WTC11 (cell line): ENCODE data around the gene FAM53B.

Source experiments
- ATF3 ChIP-seq: sonication (generic); formaldehyde crosslinking; conservative IDR thresholded peaks from 2 replicates; pipeline ENCODE4 v1.8.1; 2022; ENCODE audit warnings: mild to moderate bottlenecking, missing genetic modification reagents
- CREB1 ChIP-seq: sonication (generic); formaldehyde crosslinking; IDR thresholded peaks from 2 replicates; pipeline ENCODE4 v1.8.0; 2023; ENCODE audit warnings: mild to moderate bottlenecking, missing genetic modification reagents
- ETV6 ChIP-seq: sonication (generic); formaldehyde crosslinking; IDR thresholded peaks from 2 replicates; pipeline ENCODE4 v1.8.1; 2022; ENCODE audit warnings: mild to moderate bottlenecking, missing genetic modification reagents
- GABPB1 ChIP-seq: sonication (generic); formaldehyde crosslinking; IDR thresholded peaks from 2 replicates; pipeline ENCODE4 v1.8.1; 2023; ENCODE audit warnings: mild to moderate bottlenecking, missing genetic modification reagents
- NFYB ChIP-seq: sonication (generic); formaldehyde crosslinking; conservative IDR thresholded peaks from 2 replicates; pipeline ENCODE4 v1.8.0; 2022; ENCODE audit warnings: low read depth, missing genetic modification reagents
- NR2C2 ChIP-seq: sonication (generic); formaldehyde crosslinking; IDR thresholded peaks from 2 replicates; pipeline ENCODE4 v1.8.0; 2022; ENCODE audit warnings: mild to moderate bottlenecking, missing genetic modification reagents
- ZNF121 ChIP-seq: sonication (generic); formaldehyde crosslinking; IDR thresholded peaks from 2 replicates; pipeline ENCODE4 v1.8.0; 2023; ENCODE audit warnings: missing genetic modification reagents
- ZNF317 ChIP-seq: sonication (generic); formaldehyde crosslinking; IDR thresholded peaks from 2 replicates; pipeline ENCODE4 v1.8.1; 2023; ENCODE audit warnings: low read depth, mild to moderate bottlenecking, moderate library complexity, missing genetic modification reagents, borderline replicate concordance
- TF ChIP-seq, protein P1 (sequence below): fragments of 200-600 bp; IDR thresholded peaks from 2 replicates; pipeline ENCODE4 v1.8.0; 2022; ENCODE audit warnings: antibody characterized with exemption
- TF ChIP-seq, protein P2 (sequence below): sonication (generic); formaldehyde crosslinking; IDR thresholded peaks from 2 replicates; pipeline ENCODE4 v1.8.1; 2022; ENCODE audit warnings: mild to moderate bottlenecking, moderate library complexity, missing genetic modification reagents
- TF ChIP-seq, protein P3 (sequence below): sonication (generic); formaldehyde crosslinking; IDR thresholded peaks from 2 replicates; pipeline ENCODE4 v1.8.1; 2023; ENCODE audit warnings: mild to moderate bottlenecking, moderate library complexity, missing genetic modification reagents
- TF ChIP-seq, protein P4 (sequence below): sonication (generic); formaldehyde crosslinking; IDR thresholded peaks from 2 replicates; pipeline ENCODE4 v1.8.0; 2022; ENCODE audit warnings: mild to moderate bottlenecking, missing genetic modification reagents

DNA sequence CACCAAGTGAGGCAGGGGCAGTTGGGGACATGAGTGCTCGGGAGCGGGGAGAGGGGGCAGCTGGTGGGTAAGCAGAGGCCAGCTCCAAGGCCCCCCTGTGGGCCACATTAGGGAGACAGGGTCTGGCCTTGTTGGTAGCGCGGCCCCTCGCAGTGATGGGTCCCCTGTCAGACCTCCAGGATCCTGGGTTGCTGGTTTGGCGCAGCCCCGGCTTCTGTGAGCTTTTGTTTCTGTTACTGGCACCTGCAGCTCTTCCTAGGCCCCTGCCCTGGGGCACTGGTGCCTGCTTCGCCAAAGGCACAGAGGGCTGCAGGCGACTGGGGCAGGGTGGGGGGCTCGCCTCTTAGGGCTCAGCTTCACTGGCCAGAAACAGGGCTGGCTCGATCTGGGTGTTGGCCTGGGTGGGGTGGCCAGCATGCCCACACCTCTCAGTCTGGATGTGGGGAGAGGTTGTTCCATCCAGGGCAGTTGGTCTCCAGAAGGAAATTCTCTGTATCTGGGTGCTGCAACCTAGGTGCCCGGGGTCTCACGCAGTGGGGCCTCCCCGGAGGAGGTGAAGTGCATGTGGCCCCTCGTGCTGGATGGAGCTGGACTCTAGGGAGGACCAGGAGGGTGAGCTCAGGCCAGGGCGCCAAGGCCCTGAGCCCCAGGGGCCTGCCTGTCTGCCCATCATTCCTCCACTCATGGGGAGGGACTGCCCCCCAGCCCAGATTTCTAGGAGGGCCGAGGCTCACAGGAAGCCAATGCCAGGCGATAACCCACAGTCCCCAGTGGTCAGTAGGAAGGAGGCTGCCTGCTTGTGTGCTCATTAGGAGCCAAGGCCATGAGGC is 143.9 kb downstream of the FAM53B start:
- TF ChIP-seq GABPB1 (no peak), ZNF317 (CRISPR knock-in tag) (no peak), NFYB (CRISPR knock-in tag) (no peak), ATF3 (CRISPR knock-in tag) (no peak), ETV6 (CRISPR knock-in tag) (no peak), ZNF121 (no peak), NR2C2 (CRISPR knock-in tag) (no peak), CREB1 (CRISPR knock-in tag) (no peak)
- TF ChIP-seq, protein P1, sequence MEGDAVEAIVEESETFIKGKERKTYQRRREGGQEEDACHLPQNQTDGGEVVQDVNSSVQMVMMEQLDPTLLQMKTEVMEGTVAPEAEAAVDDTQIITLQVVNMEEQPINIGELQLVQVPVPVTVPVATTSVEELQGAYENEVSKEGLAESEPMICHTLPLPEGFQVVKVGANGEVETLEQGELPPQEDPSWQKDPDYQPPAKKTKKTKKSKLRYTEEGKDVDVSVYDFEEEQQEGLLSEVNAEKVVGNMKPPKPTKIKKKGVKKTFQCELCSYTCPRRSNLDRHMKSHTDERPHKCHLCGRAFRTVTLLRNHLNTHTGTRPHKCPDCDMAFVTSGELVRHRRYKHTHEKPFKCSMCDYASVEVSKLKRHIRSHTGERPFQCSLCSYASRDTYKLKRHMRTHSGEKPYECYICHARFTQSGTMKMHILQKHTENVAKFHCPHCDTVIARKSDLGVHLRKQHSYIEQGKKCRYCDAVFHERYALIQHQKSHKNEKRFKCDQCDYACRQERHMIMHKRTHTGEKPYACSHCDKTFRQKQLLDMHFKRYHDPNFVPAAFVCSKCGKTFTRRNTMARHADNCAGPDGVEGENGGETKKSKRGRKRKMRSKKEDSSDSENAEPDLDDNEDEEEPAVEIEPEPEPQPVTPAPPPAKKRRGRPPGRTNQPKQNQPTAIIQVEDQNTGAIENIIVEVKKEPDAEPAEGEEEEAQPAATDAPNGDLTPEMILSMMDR: no peak
- TF ChIP-seq, protein P2, sequence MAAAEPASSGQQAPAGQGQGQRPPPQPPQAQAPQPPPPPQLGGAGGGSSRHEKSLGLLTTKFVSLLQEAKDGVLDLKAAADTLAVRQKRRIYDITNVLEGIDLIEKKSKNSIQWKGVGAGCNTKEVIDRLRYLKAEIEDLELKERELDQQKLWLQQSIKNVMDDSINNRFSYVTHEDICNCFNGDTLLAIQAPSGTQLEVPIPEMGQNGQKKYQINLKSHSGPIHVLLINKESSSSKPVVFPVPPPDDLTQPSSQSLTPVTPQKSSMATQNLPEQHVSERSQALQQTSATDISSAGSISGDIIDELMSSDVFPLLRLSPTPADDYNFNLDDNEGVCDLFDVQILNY (CRISPR knock-in tag): no peak
- TF ChIP-seq, protein P3, sequence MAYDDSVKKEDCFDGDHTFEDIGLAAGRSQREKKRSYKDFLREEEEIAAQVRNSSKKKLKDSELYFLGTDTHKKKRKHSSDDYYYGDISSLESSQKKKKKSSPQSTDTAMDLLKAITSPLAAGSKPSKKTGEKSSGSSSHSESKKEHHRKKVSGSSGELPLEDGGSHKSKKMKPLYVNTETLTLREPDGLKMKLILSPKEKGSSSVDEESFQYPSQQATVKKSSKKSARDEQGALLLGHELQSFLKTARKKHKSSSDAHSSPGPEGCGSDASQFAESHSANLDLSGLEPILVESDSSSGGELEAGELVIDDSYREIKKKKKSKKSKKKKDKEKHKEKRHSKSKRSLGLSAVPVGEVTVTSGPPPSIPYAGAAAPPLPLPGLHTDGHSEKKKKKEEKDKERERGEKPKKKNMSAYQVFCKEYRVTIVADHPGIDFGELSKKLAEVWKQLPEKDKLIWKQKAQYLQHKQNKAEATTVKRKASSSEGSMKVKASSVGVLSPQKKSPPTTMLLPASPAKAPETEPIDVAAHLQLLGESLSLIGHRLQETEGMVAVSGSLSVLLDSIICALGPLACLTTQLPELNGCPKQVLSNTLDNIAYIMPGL (CRISPR knock-in tag): no peak
- TF ChIP-seq, protein P4, sequence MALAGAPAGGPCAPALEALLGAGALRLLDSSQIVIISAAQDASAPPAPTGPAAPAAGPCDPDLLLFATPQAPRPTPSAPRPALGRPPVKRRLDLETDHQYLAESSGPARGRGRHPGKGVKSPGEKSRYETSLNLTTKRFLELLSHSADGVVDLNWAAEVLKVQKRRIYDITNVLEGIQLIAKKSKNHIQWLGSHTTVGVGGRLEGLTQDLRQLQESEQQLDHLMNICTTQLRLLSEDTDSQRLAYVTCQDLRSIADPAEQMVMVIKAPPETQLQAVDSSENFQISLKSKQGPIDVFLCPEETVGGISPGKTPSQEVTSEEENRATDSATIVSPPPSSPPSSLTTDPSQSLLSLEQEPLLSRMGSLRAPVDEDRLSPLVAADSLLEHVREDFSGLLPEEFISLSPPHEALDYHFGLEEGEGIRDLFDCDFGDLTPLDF (CRISPR knock-in tag): no peak
